DMS53 treated with DMSO at 0.1 percent for 48 hours (cell line): ENCODE results near the gene ANLN.

ENCODE experiments used
- DNase-seq: peaks from one replicate; lab custom pipeline; 2025; ENCODE audit not compliant: unreplicated experiment; lab: John Stamatoyannopoulos, UW

ANLN gene

GRCh38 chr7:36407636-36408550 lies 18.2 kb downstream of the ANLN start:
- no peak for DNase-seq

GRCh38 chr7:36408589-36408988 lies 18.9 kb downstream of the ANLN start:
- DNase-seq, result no peak

- DNase-seq, result no peak
These were observed 19.5 kb downstream of the ANLN start for GRCh38 chr7:36409180-36409579.

- DNase-seq, result no peak
These were observed 25.5 kb downstream of the ANLN start for GRCh38 chr7:36415144-36415543.

GRCh38 chr7:36416251-36416650 lies 26.6 kb downstream of the ANLN start:
- DNase-seq, result no peak

GRCh38 chr7:36420307-36420706 lies 30.6 kb downstream of the ANLN start:
- no peak for DNase-seq

GRCh38 chr7:36422072-36422471 lies 32.4 kb downstream of the ANLN start:
- DNase-seq, result no peak

- DNase-seq, result no peak
These were observed 34.0 kb downstream of the ANLN start for GRCh38 chr7:36423633-36424032.

GRCh38 chr7:36430186-36430585 lies 40.5 kb downstream of the ANLN start:
- no peak for DNase-seq

- no peak for DNase-seq
These were observed 41.2 kb downstream of the ANLN start for GRCh38 chr7:36430881-36431280.

GRCh38 chr7:36438211-36438610 lies 48.5 kb downstream of the ANLN start:
- no peak for DNase-seq

- DNase-seq, result no peak
These were observed 50.0 kb downstream of the ANLN start for GRCh38 chr7:36439624-36440023.

GRCh38 chr7:36440880-36441279 lies 51.2 kb downstream of the ANLN start:
- peak; percentile 4 for DNase-seq

- no peak for DNase-seq
These were observed 51.8 kb downstream of the ANLN start for GRCh38 chr7:36441344-36442022.

- DNase-seq, result no peak
These were observed 59.2 kb downstream of the ANLN start for GRCh38 chr7:36448781-36449379.

GRCh38 chr7:36449685-36450084 lies 60.0 kb downstream of the ANLN start:
- no peak for DNase-seq

- DNase-seq, result no peak
These were observed 64.1 kb downstream of the ANLN start for GRCh38 chr7:36453769-36454168.

GRCh38 chr7:36455646-36456045 lies 66.0 kb downstream of the ANLN start:
- no peak for DNase-seq

GRCh38 chr7:36456138-36456537 lies 66.5 kb downstream of the ANLN start:
- no peak for DNase-seq

GRCh38 chr7:36456548-36456947 lies 66.9 kb downstream of the ANLN start:
- no peak for DNase-seq

- no peak for DNase-seq
These were observed 69.7 kb downstream of the ANLN start for GRCh38 chr7:36459236-36459960.
